Activated CD4-positive, alpha-beta T cell treated with anti-CD3 and anti-CD28 coated beads, Interleukin-2, amount 10 ng/mL, durations not matched to agents 7 days and 5 days (primary cell): Measurements from ENCODE around the gene CIAO3. TPM values are rescaled to one million over a fixed set of nuclear protein-coding genes. Genes with fewer than 3 reads are reported as not detected.

Experiments used
- CTCF ChIA-PET: fragments of 350-600 bp; sonication (Branson Sonifier 250); formaldehyde crosslinking; loops from one replicate; lab custom pipeline; 2021; ENCODE audit warnings: antibody characterized with exemption; lab: Charles Lee
- POLR2A ChIA-PET: fragments of 350-600 bp; sonication (Branson Sonifier 250); formaldehyde crosslinking; loops from one replicate; lab custom pipeline; 2021; ENCODE audit warnings: antibody characterized with exemption; lab: Charles Lee
- DNase-seq: peaks from one replicate; pipeline ENCODE4 v3.0.0-alpha.2; 2020
- H3K27ac Mint-ChIP-seq: one replicate; pipeline ENCODE4 v1.8.0; 2021; ENCODE audit warnings: mild to moderate bottlenecking, moderate library complexity, mixed read lengths
- H3K27me3 Mint-ChIP-seq: one replicate; pipeline ENCODE4 v1.8.0; 2021; ENCODE audit warnings: mixed read lengths
- H3K36me3 Mint-ChIP-seq: one replicate; pipeline ENCODE4 v1.8.0; 2021; ENCODE audit warnings: low read depth, mixed read lengths
- H3K4me1 Mint-ChIP-seq: one replicate; pipeline ENCODE4 v1.8.0; 2021; ENCODE audit warnings: mixed read lengths
- H3K4me3 Mint-ChIP-seq: one replicate; pipeline ENCODE4 v1.8.0; 2021; ENCODE audit warnings: mild to moderate bottlenecking, moderate library complexity, mixed read lengths
- H3K9me3 Mint-ChIP-seq: one replicate; pipeline ENCODE4 v1.8.0; 2021; ENCODE audit warnings: mixed read lengths
- total RNA-seq, 2 experiments: library from RNA; stranded (reverse); gene quantifications; one replicate each; pipeline ENCODE4 v1.2.3, GENCODE V29; 2021

The CIAO3 gene
- total RNA-seq, 2 experiments from 2014 or later, result 39.5 to 39.9 TPM

DNA sequence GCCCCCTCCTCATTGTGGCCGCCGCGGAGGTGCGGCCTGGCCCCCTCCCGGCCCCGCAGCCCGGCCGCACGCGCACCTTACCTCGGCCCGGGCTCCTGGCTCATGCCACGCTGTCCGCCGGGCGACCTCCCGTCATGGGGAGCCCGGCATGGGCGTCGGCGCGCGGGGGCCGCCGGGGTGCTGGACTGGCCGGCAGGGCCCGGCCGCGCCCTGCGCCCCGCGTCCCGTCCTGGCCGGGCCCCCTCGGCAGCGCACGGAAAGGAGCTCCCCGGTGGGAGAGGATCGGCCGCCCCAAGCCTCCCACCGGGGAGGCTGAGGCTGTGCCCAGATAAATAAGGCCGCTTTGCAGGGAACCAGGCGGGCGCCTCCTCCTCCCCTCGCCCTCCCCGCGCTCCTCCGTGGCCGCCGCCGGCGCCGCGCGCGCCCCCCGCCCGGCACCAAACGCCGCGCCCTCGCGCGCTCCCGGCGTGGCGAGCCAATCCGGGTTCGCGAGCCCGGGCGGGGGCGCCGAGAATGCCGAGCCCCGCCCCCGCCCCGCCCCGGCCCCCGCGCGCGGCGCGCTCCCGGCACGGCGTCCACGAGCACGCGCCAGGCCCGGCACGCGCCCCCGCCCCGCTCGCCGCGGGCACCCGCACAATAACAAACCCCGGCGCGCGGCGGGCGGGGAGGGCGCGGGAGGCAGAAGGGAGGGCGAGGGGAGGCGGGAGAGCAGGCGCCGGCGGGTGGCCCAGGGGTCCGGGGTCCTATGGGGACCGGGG, 35.2 kb downstream of the CIAO3 start, which contains the start of gene FBXL16:
FBXL16 (minus strand) TSS at position 371 of the 758 bp plus-strand sequence. CDS start 8,396 bp downstream, outside the sequence.
- H3K4me3 Mint-ChIP-seq, result no peak within 1 kb of the TSS
- ChIA-PET CTCF (no interaction called here), POLR2A (no interaction called here)
- peaks cover 54% of the 10 kb centered on the region for H3K27me3 Mint-ChIP-seq
- DNase-seq, result no peak
- H3K4me1 Mint-ChIP-seq, result peaks cover 2% of the 10 kb centered on the region
- H3K9me3 Mint-ChIP-seq, result no peaks in the 10 kb centered on the region
- no peaks in the 10 kb centered on the region for H3K36me3 Mint-ChIP-seq
- peak within 1 kb of the TSS; percentile 31 for H3K27ac Mint-ChIP-seq

DNA sequence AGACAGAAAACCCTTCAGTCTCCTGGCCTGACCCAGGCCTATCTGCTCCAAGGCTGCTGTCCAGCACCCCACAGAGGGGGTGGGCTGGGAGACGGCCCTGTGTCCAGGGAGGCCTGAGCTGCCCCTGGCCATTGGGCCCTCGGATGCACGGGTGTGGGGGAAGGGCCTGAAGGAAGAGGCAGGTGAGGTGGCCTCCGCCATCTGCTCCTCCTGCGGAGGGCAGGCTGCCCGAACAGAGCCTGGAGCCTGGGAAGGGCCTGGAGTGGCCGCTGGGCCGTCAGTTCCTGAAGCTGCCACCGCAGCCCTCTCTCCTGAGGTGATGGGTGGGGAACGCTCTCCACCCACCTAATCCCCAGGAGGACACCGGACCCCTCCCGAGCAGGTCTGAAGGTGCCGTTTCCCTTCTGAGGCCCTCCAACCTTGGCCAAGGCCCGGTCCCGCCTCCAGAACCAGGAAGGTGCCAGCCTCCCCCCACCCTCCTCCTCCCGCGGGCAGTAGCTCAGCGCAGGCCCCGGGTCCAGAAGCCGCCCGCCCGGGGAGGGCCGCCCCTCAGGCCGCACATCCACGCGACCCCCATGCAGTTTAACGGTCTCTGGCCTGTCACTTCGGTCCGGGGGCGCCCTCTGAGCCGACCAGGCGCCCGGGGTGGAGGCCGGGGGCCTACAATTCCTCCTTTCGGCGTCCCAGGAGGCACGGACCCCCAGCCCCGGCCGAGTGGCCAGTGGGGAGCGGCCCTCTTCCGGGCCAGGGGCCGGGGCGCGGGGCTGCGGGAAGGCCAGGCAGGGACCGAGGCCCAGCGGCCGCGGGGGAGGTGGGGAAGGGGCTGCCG, 36.0 kb downstream of the CIAO3 start:
- H3K27ac Mint-ChIP-seq, result no peak overlapping the region
- H3K4me1 Mint-ChIP-seq, result peaks cover 4% of the 10 kb centered on the region
- H3K27me3 Mint-ChIP-seq, result peaks cover 55% of the 10 kb centered on the region
- no peak for DNase-seq
- ChIA-PET POLR2A (no interaction called here), CTCF (interaction anchor here (0.8 to 2.8 kb wide), 3 partner anchors 8 to 80 kb away, joined by 3 to 12 read pairs (median 5); no protein-coding TSS in a partner anchor)
- H3K9me3 Mint-ChIP-seq, result no peaks in the 10 kb centered on the region
- H3K36me3 Mint-ChIP-seq, result no peaks in the 10 kb centered on the region
- no peak overlapping the region for H3K4me3 Mint-ChIP-seq

DNA sequence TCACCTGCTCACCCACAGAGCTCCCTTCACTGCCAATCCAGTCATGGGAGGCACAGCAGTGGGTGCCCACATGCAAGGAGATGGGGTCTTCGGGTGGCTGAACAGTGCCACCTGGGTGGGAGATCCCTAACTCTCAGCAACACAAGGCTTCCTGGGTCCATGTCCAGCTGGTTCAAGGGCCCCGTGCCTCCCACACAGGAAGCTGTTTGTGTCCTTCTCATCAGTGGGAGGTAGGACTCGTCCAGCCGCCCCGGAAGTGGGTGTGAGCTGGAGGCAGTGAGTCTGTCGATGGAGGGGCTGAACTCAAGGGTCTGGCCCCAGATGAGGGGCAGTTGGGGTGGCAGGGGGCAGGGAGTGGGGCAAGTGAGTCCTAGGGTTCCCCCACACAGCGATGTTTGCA, 36.8 kb downstream of the CIAO3 start:
- Mint-ChIP-seq H3K27ac (no peak overlapping the region), H3K36me3 (no peaks in the 10 kb centered on the region), H3K4me3 (no peak overlapping the region), H3K9me3 (no peaks in the 10 kb centered on the region), H3K27me3 (peaks cover 50% of the 10 kb centered on the region), H3K4me1 (peaks cover 9% of the 10 kb centered on the region)
- CTCF ChIA-PET, result interaction anchor here (0.8 to 2.8 kb wide), 3 partner anchors 9 to 81 kb away, joined by 3 to 12 read pairs (median 5); no protein-coding TSS in a partner anchor
- no peak for DNase-seq
- POLR2A ChIA-PET, result no interaction called here

DNA sequence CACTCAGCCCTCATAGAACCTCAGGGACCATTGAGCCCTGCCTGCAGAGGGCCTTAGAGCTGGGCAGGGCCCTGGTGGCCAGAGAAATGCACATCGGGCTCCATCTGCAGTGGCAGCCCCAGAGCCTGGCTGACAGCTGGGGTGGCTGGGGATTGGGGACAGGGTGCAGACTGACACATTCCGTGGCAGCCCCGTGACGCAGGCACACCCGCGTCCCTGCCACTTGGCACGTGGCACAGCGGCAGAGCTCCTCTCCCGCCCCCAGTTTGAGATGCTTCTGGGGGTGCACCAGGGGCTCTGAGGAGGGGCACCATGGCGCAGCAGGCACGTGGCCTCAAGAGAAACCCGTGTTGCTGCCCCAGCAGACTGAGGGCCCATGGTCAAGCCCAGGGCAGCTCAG, 37.4 kb downstream of the CIAO3 start:
- ChIA-PET CTCF (interaction anchor here (1.0 to 2.8 kb wide), 3 partner anchors 10 to 29 kb away, joined by 3 to 12 read pairs (median 5); partner anchors contain the start of gene HAGHL), POLR2A (no interaction called here)
- Mint-ChIP-seq H3K27ac (no peak overlapping the region), H3K4me1 (peaks cover 12% of the 10 kb centered on the region), H3K9me3 (no peaks in the 10 kb centered on the region), H3K27me3 (peaks cover 47% of the 10 kb centered on the region), H3K4me3 (no peak overlapping the region), H3K36me3 (no peaks in the 10 kb centered on the region)
- DNase-seq, result no peak

DNA sequence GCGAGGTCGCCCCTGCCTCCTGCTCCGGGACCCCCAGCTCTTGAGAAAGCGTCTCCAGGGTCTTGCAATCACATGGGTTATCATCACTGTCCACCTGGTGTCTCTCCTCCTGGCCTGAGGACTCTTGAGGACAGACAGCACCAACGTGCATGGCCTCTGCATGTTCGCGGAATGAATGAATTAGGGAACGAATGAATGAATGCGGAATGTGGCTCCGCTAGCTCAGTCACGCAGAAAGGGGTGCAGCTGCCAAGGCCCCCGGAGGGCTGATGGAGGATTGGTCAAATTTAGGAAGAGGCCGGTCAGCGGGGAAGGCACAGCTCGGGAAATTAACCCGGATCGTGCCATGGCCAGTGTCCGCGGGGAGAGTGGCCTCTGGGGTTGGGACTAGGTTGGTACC, 38.5 kb downstream of the CIAO3 start:
- no peak overlapping the region for H3K27ac Mint-ChIP-seq
- no peak for DNase-seq
- no peaks in the 10 kb centered on the region for H3K36me3 Mint-ChIP-seq
- H3K27me3 Mint-ChIP-seq, result peaks cover 39% of the 10 kb centered on the region
- H3K4me3 Mint-ChIP-seq, result no peak overlapping the region
- CTCF ChIA-PET, result interaction anchor here (0.5 to 2.8 kb wide), 4 partner anchors 11 to 1226 kb away, joined by 3 to 12 read pairs (median 3); no protein-coding TSS in a partner anchor
- POLR2A ChIA-PET, result no interaction called here
- no peaks in the 10 kb centered on the region for H3K9me3 Mint-ChIP-seq
- peaks cover 12% of the 10 kb centered on the region for H3K4me1 Mint-ChIP-seq

DNA sequence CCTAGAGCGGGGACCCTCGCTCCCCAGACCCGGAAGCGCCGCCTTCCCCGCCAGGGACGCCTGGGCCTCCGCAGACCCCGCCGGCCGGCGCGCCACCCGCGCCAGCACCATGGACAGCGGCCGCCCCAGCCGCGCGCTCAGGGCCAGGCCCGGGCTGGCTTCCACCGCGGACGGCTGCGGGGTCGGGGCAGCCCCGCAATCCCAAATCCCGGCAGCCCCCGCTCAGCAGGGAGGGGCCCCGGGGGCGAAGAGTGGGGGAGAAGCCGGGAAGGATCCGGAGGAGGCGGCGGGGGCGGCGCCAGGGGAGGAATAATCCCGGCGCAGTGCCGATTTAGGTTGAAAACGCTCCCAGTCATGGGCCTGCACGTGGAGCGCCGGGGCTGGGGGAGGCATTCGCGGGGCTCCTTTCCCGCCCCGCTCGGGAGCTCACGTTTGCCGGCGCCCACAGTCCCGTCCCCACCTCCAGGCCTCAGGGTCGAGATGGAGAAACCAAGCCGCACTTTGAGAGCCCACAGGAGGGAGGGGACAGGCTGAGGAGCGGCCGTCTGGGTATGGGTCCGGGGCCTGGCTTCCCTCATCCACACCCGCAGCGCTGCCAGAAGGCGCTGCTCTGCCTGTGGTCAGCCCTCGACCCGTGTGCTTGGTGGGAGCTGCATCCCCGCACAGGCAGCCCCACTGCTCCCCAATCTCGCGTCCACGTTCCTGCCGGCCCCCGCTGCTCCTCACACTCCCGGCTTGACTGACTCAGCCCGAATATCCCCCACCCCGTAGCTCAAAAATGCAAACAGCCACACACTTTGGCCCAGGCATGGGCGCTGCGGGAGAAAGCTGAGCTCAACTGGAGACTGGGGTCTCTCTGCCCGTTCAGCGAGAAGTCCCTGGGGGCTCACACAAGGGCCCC, 39.9 kb downstream of the CIAO3 start:
- CTCF ChIA-PET, result interaction anchor here (1.0 to 1.3 kb wide), 2 partner anchors 11 kb away, joined by 3 to 4 read pairs; partner anchors contain the start of gene WDR24
- H3K9me3 Mint-ChIP-seq, result no peaks in the 10 kb centered on the region
- peaks cover 27% of the 10 kb centered on the region for H3K27me3 Mint-ChIP-seq
- H3K4me1 Mint-ChIP-seq, result peaks cover 14% of the 10 kb centered on the region
- POLR2A ChIA-PET, result no interaction called here
- H3K27ac Mint-ChIP-seq, result no peak overlapping the region
- no peak overlapping the region for H3K4me3 Mint-ChIP-seq
- H3K36me3 Mint-ChIP-seq, result no peaks in the 10 kb centered on the region
- peak; percentile 41 for DNase-seq

DNA sequence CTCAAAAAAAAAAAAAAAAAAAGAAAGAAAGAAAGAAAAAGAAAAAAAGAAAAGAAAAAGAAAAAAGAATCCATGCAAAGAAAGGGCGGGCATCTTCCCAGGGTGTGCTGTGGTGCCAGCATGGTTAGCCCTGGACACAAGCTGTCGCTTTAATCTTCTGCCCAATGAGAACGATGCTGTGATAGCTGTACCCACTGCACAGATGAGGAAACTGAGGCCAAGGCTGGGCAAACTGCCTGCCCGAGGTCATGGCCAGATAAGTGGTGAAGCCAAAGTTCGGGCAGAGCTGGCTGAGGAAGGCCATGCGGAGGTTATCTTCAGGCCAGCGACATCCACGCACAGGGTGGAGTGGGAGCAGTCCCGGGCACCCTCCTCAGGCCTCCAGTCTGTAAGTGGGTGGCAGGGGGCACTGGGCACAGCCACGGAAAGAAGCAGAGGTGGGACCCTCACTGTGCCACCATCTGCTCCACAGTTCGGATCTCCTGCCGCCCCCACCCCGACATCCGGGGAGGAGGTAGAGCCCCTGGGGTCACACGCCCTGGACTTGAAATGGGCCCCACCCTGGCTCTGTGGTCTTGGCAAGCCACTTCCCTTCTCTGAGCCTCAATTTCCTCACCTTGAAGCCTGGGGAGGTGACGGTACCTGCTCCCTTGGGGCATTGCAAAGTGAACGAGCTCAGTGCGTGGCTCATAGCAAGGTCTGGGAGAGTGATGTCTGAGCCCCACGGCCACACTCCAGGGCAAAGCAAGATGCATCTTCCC, 41.7 kb downstream of the CIAO3 start:
- Mint-ChIP-seq H3K27me3 (peaks cover 25% of the 10 kb centered on the region), H3K9me3 (no peaks in the 10 kb centered on the region), H3K4me1 (peaks cover 22% of the 10 kb centered on the region), H3K4me3 (peak overlapping the region; percentile 45), H3K36me3 (no peaks in the 10 kb centered on the region), H3K27ac (no peak overlapping the region)
- CTCF ChIA-PET, result no interaction called here
- POLR2A ChIA-PET, result no interaction called here
- DNase-seq, result peak; percentile 35

DNA sequence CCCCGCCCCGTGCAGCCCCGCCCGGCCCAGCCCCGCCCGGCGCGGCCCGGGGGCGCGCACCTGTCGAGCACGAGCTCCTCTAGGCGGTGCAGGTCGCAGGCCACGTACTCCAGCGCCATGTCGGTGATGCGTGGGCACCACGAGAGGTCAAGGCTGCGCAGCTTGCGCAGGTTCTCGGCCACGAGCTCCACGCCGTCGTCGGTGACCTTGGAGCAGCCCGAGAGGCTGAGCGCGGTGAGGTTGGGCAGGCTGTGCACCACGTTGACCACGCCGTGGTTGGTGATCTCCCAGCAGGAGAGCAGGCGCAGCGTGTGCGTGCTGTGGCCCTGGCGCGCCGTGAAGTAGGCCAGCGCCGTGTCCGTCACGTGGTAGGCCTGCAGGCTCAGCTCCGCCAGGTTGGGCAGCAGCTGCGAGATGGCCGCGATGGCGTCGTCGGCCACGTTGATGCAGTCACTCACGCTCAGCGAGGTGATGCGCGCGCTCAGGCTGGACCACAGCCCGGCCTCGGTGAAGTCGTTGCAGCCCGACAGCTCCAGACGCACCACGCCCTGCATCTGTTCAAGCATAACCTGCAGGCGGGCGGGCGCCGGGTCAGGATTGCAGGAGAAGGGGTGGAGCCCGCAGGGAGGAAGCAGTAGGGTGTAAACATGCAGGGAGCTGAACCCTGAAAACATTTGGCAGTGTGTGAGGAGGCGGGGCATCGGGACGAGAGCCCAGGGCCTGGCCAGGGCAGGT, 45.3 kb downstream of the CIAO3 start:
- H3K27me3 Mint-ChIP-seq, result peaks cover 17% of the 10 kb centered on the region
- CTCF ChIA-PET, result interaction anchor here (0.8 to 2.1 kb wide), 6 partner anchors 10 to 28 kb away, joined by 3 to 7 read pairs (median 4); partner anchors contain the start of gene METRN
- peak overlapping the region; percentile 75 for H3K4me3 Mint-ChIP-seq
- POLR2A ChIA-PET, result interaction anchor here (0.5 to 1.0 kb wide), 2 partner anchors 26 to 311 kb away, joined by 3 read pairs; no protein-coding TSS in a partner anchor
- no peaks in the 10 kb centered on the region for H3K9me3 Mint-ChIP-seq
- DNase-seq, result peak; percentile 65
- H3K27ac Mint-ChIP-seq, result peak overlapping the region; percentile 87
- H3K36me3 Mint-ChIP-seq, result peaks cover 4% of the 10 kb centered on the region
- H3K4me1 Mint-ChIP-seq, result peaks cover 30% of the 10 kb centered on the region

DNA sequence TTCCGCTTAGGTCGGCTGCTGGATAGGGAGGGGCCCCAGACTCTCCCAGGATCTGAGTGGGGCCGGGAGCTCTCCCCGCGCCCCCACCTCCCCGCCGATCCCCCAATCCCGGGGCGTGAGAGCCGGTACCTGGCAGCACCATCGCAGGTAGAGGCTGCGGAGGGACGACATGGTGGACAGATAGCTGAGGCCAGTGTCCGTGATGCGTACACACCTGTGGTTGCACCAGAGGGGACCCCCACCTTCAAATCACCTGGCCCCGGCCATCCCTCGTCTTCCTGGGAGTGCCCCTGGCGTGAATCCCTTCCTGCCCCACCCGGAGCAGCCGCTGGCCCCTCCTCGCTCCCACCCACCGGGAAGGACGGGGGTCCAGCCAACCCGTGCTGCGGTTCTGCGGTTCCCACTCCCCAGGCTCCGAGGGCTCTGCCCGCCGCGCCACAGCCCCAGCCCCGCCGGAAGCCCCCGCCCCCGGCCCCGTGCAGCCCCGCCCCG, 45.9 kb downstream of the CIAO3 start:
- ChIA-PET CTCF (interaction anchor here (1.2 to 2.1 kb wide), 3 partner anchors 9 to 21 kb away, joined by 4 to 7 read pairs (median 6); no protein-coding TSS in a partner anchor), POLR2A (interaction anchor here (0.5 to 1.0 kb wide), 2 partner anchors 27 to 310 kb away, joined by 3 read pairs; no protein-coding TSS in a partner anchor)
- no peak for DNase-seq
- Mint-ChIP-seq H3K4me3 (peak overlapping the region; percentile 47), H3K4me1 (peaks cover 32% of the 10 kb centered on the region), H3K36me3 (peaks cover 4% of the 10 kb centered on the region), H3K9me3 (no peaks in the 10 kb centered on the region), H3K27ac (no peak overlapping the region), H3K27me3 (peaks cover 15% of the 10 kb centered on the region)

DNA sequence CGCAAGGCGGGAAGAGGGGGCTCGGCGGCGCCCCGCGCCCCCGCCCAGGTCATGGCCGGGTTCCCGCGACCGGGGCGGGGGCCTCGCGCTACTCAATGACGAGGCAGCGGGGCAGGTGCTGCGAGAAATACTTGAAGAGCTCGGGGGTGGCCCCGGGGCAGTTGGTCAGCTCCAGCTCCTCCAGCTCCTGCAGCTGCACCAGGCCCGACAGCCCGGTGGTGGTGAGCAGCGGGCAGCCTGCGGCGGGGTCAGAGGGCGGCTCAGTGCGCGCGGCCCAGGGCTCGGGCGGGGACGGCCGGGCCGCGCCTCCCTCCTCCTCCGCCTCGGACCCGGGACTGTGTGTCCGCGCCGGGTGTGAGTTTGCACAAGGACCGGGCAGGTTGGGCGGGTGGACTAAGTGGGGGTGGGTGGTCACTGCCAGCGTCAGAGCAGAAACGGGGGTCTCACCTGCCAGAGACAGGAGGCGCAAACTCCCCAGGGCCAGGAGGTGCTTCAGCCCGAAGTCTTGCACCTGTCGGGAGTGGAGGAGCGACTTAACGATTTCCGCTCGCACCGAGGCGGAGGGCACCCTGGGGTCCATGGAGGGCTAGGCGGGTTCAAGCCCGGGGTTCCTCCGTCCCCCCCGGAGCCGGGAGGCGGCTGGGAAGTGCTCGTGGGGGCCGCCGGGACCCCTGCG, 46.5 kb downstream of the CIAO3 start:
- Mint-ChIP-seq H3K36me3 (peaks cover 4% of the 10 kb centered on the region), H3K27ac (peak overlapping the region; percentile 54), H3K4me1 (peaks cover 33% of the 10 kb centered on the region), H3K9me3 (no peaks in the 10 kb centered on the region), H3K4me3 (peak overlapping the region; percentile 55), H3K27me3 (peaks cover 15% of the 10 kb centered on the region)
- ChIA-PET POLR2A (no interaction called here), CTCF (interaction anchor here (1.7 kb wide), 1 partner anchor 8 kb away, joined by 6 read pairs; no protein-coding TSS in a partner anchor)
- DNase-seq, result no peak
